Stimulated activated CD8-positive, alpha-beta memory T cell treated with anti-CD3 and anti-CD28 coated beads, Interleukin-12 subunit alpha, Interleukin-12 subunit beta, amount 100 ng/mL, for 1 hour (primary cell): Measurements from ENCODE around the gene HIVEP2.
"Not testable (repeated sequence)": the region's sequence is repeated elsewhere in the genome, so short reads cannot be mapped to it uniquely, and the experiment has no call there.

Experiments used
- DNase-seq: peaks from one replicate; pipeline ENCODE4 v3.0.0-alpha.2; 2020; ENCODE audit warnings: low read depth

Gene HIVEP2

GRCh38 chr6:142945049-142945445, at the start of gene HIVEP2:
TSS of gene HIVEP2 (minus strand) at chr6:142945176. CDS start at chr6:142774738, 170,438 bp downstream.
- DNase-seq: peak; percentile 74

- no peak for DNase-seq
These were observed 49.0 kb upstream of the HIVEP2 start for GRCh38 chr6:142993977-142994376.

- no peak for DNase-seq
These were observed 42.5 kb upstream of the HIVEP2 start for GRCh38 chr6:142987490-142987889.

GRCh38 chr6:142985281-142985680, 40.3 kb upstream of the HIVEP2 start:
- DNase-seq: no peak

GRCh38 chr6:142984386-142984785, 39.4 kb upstream of the HIVEP2 start:
- no peak for DNase-seq

- DNase-seq: no peak
These were observed 30.4 kb upstream of the HIVEP2 start for GRCh38 chr6:142975365-142975764.

GRCh38 chr6:142970941-142971340, 26.0 kb upstream of the HIVEP2 start:
- not testable (repeated sequence) for DNase-seq

- no peak for DNase-seq
These were observed 23.6 kb upstream of the HIVEP2 start for GRCh38 chr6:142968601-142969000.

GRCh38 chr6:142966294-142966693, 21.3 kb upstream of the HIVEP2 start:
- DNase-seq: no peak

GRCh38 chr6:142965164-142965563, 20.2 kb upstream of the HIVEP2 start:
- no peak for DNase-seq

- DNase-seq: no peak
These were observed 15.1 kb upstream of the HIVEP2 start for GRCh38 chr6:142960098-142960497.

GRCh38 chr6:142958343-142958742, 13.4 kb upstream of the HIVEP2 start:
- DNase-seq: no peak

- DNase-seq: no peak
These were observed 11.8 kb upstream of the HIVEP2 start for GRCh38 chr6:142956726-142957125.

- DNase-seq: no peak
These were observed 9.9 kb upstream of the HIVEP2 start for GRCh38 chr6:142954844-142955243.

GRCh38 chr6:142953373-142954273, 8.6 kb upstream of the HIVEP2 start:
- DNase-seq: no peak

- no peak for DNase-seq
These were observed 7.6 kb upstream of the HIVEP2 start for GRCh38 chr6:142952614-142953013.

- DNase-seq: no peak
These were observed 5.3 kb upstream of the HIVEP2 start for GRCh38 chr6:142950291-142950690.

GRCh38 chr6:142947714-142948480, 2.9 kb upstream of the HIVEP2 start:
- no peak for DNase-seq

- peak; percentile 59 for DNase-seq
These were observed 2.1 kb upstream of the HIVEP2 start for GRCh38 chr6:142946924-142947713.

- peak; percentile 84 for DNase-seq
These were observed 1.4 kb upstream of the HIVEP2 start for GRCh38 chr6:142946181-142946923.

GRCh38 chr6:142945446-142946180, 637 bp upstream of the HIVEP2 start:
- DNase-seq: peak; percentile 36
